Mucosa of gallbladder (tissue), 1 donor: ENCODE data around the gene PHF12. TPM values are rescaled to one million over a fixed set of nuclear protein-coding genes. Genes with fewer than 3 reads are reported as not detected.

Experiments
- DNase-seq: peaks from one replicate; pipeline ENCODE4 v3.0.0-alpha.2; 2020; ENCODE audit warnings: low spot score
- total RNA-seq: library from RNA; stranded (reverse); gene quantifications from one replicate; pipeline ENCODE4 v1.2.1, GENCODE V29; 2021
- donor health status: DM: no; HTN: no; CAD: no.

Gene PHF12
- total RNA-seq, 1 donor from 2014 or later = 44.5 TPM

- DNase-seq = no peak
Observed at GRCh38 chr17:28955408-28955807, 4.1 kb upstream of the PHF12 start.

- DNase-seq = no peak
Observed at GRCh38 chr17:28954886-28955285, 3.6 kb upstream of the PHF12 start.

GRCh38 chr17:28953444-28954118 is 2.3 kb upstream of the PHF12 start:
- peak; percentile 64 for DNase-seq

- peak; percentile 99 for DNase-seq
Observed at GRCh38 chr17:28951991-28952975, 965 bp upstream of the PHF12 start.

GRCh38 chr17:28950752-28951427 is 428 bp downstream of the PHF12 start:
- DNase-seq = no peak

- peak; percentile 45 for DNase-seq
Observed at GRCh38 chr17:28950017-28950751, 1.1 kb downstream of the PHF12 start.

GRCh38 chr17:28949185-28950016 is 1.9 kb downstream of the PHF12 start:
- peak; percentile 45 for DNase-seq

- peak; percentile 32 for DNase-seq
Observed at GRCh38 chr17:28948873-28949184, 2.5 kb downstream of the PHF12 start.

- no peak for DNase-seq
Observed at GRCh38 chr17:28948342-28948741, 3.0 kb downstream of the PHF12 start.

GRCh38 chr17:28947639-28948038 is 3.7 kb downstream of the PHF12 start:
- no peak for DNase-seq

GRCh38 chr17:28946239-28946638 is 5.1 kb downstream of the PHF12 start:
- DNase-seq = no peak

GRCh38 chr17:28944862-28945741 is 6.2 kb downstream of the PHF12 start:
- no peak for DNase-seq

GRCh38 chr17:28944343-28944742 is 7.0 kb downstream of the PHF12 start:
- DNase-seq = no peak

- no peak for DNase-seq
Observed at GRCh38 chr17:28942925-28943324, 8.4 kb downstream of the PHF12 start.

- no peak for DNase-seq
Observed at GRCh38 chr17:28941251-28941650, 10.1 kb downstream of the PHF12 start.

- DNase-seq = no peak
Observed at GRCh38 chr17:28940675-28941074, 10.6 kb downstream of the PHF12 start.

- no peak for DNase-seq
Observed at GRCh38 chr17:28940142-28940541, 11.2 kb downstream of the PHF12 start.

GRCh38 chr17:28938552-28938951 is 12.8 kb downstream of the PHF12 start:
- no peak for DNase-seq

- no peak for DNase-seq
Observed at GRCh38 chr17:28937044-28937729, 14.1 kb downstream of the PHF12 start.
